Subcutaneous adipose tissue (tissue), 4 donors: Measurements from ENCODE around the gene LLPH. TPM values are rescaled to one million over a fixed set of nuclear protein-coding genes. Genes with fewer than 3 reads are reported as not detected.

Source experiments
- total RNA-seq, 4 donors: library from RNA; depleted of rRNA; stranded (reverse); fragments of >200 nt; gene quantifications; one replicate each; pipeline ENCODE4 v1.1.0, GENCODE V29; 2016
- TF ChIP-seq, protein P1 (sequence below): fragments of 450-650 bp; IDR thresholded peaks from one replicate; pipeline ENCODE4 v1.5.1; 2016; ENCODE audit warnings: low read depth, mild to moderate bottlenecking, control low read depth, antibody characterized with exemption, moderate library complexity

Gene LLPH
- total RNA-seq, 4 donors from 2014 or later = 4.9 to 6.8 (median 5.5) TPM

DNA sequence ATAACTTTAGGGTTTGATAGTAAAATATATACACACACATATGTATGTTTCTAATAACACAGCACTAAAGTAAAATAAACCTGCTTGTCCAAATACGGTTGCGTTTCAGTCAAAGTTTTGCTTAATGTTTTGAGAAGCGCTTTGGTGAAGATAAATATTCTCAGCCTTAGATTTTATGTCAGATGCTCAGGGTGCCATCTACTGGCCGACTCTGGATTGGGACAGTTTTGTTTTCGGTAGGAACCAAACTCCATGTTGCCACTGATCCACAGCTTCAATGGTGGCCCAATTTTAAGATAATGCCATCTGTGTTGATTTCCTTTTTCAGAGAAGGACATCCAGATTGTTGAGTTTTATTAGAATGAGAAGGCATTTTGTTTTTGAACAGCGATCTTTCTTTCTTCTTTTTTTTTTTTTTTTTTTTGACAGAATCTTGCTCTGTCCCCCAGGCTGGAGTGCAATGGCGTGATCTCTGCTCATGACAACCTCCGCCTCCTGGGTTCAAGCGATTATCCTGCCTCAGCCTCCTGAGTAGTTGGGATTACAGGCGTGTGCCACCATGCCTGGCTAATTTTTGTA is 43.1 kb downstream of the LLPH start:
- TF ChIP-seq, protein P1, sequence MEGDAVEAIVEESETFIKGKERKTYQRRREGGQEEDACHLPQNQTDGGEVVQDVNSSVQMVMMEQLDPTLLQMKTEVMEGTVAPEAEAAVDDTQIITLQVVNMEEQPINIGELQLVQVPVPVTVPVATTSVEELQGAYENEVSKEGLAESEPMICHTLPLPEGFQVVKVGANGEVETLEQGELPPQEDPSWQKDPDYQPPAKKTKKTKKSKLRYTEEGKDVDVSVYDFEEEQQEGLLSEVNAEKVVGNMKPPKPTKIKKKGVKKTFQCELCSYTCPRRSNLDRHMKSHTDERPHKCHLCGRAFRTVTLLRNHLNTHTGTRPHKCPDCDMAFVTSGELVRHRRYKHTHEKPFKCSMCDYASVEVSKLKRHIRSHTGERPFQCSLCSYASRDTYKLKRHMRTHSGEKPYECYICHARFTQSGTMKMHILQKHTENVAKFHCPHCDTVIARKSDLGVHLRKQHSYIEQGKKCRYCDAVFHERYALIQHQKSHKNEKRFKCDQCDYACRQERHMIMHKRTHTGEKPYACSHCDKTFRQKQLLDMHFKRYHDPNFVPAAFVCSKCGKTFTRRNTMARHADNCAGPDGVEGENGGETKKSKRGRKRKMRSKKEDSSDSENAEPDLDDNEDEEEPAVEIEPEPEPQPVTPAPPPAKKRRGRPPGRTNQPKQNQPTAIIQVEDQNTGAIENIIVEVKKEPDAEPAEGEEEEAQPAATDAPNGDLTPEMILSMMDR = no peak

- TF ChIP-seq, protein P1 = no peak
Observed at GRCh38 chr12:66085998-66086397, 44.6 kb downstream of the LLPH start.

GRCh38 chr12:66085213-66085612 is 45.3 kb downstream of the LLPH start:
- TF ChIP-seq, protein P1 = no peak

DNA sequence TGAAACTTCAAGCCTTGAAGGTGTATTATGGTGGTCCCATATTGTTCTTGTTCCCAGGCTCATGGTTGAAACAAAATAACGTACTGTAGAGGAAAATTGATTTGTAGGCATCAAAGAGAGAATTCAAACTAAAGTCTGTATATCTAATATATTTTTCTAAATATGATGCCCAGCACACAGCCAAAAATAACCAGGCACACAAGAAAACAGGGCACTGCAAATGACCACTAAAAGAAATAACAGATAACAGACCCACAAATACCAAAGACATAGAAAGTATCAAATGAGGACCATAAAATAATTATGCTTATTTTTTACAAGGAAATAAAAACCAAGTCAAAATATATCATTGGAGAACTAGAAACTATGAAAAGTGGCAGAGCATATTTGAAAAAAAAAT is 46.8 kb downstream of the LLPH start:
- TF ChIP-seq, protein P1 = no peak

- TF ChIP-seq, protein P1 = no peak
Observed at GRCh38 chr12:66082744-66083143, 47.8 kb downstream of the LLPH start.

GRCh38 chr12:66080791-66081190 is 49.8 kb downstream of the LLPH start:
- TF ChIP-seq, protein P1 = no peak

DNA sequence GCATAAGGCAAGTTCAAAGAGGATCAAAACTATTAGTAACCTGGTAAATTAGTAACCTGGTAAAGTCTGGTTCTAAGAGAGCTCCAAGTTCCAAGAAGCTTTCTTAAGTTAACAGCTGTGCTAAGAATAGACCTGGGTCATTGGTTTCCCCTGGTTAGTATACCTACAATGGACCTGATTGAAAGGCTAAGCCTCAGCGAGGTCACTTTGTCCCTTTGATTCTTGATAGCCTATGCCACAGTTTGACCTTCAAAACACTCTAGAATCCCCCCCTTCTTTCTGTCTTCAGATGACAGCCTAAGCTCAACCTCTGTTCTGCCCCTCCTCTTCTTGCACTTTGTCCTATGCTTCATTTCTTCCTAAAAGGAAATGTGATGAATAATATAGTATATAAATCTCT is 53.0 kb downstream of the LLPH start:
- TF ChIP-seq, protein P1 = no peak
